GM21423 (cell line): ENCODE measurements around the gene BMP8A.

Experiments
- ATAC-seq: cut with Tn5 transposase; IDR thresholded peaks from one replicate; pipeline ENCODE4 v1.9.1; 2021; ENCODE audit warnings: mild to moderate bottlenecking, moderate library complexity; ENCODE audit not compliant: unreplicated experiment

Gene BMP8A

GRCh38 chr1:39567302-39567701 lies 75.9 kb downstream of the BMP8A start:
- ATAC-seq = no peak

GRCh38 chr1:39568208-39568607 lies 76.8 kb downstream of the BMP8A start:
- no peak for ATAC-seq

DNA sequence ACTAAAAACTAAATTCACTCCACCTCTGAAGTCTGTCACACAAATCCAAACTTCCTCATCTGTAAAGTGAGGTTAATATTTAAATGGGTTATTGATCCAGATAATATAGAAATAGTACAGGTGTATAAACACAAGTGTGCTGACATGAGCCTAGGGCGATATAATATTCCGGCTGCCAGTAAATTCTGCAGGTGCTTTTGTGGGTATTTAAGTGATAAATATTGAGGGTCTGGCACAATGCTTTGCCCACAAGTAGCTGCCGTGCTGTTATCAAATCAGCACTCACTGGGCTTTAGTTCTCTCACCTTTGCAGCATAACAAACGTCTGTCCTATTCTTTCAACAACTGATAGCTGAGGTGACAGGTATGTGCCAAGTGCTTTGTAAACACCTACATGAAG lies 77.6 kb downstream of the BMP8A start:
- ATAC-seq = no peak

DNA sequence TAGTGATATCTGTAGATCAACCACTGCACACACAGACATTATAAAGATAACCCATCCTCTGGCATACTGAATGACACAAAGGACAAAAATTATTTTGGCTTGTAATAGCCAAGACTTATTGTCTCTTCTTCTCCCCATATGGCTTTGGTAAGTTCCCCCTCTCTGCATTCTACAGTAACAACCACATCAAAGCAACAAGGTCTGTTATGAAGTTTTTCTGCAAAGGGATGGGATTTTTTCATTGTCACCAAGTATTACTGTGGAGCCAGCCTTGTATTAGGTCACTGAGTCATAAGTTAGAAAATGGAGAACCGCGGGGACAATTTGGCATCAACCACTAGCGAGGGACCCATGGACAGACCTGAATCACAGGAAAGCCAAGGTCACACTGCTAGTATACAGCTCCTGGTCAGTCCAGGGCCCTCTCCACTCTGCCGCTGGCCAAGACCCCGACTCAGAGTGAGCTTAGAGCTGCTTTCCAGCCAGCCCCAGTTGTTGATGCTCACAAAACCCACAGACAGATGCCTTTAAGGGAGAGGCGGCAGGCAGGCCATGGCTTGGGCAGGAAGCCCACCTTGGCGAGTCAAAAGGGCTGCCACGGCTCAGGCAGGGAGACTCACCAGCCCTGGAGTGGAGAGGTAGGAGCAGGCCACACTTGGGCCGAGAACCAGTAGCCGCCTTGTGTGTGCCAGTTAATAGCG lies 79.2 kb downstream of the BMP8A start:
- no peak for ATAC-seq

- ATAC-seq = no peak
These were observed 79.7 kb downstream of the BMP8A start for GRCh38 chr1:39571178-39571483.

- ATAC-seq = no peak
These were observed 81.1 kb downstream of the BMP8A start for GRCh38 chr1:39572379-39573096.

DNA sequence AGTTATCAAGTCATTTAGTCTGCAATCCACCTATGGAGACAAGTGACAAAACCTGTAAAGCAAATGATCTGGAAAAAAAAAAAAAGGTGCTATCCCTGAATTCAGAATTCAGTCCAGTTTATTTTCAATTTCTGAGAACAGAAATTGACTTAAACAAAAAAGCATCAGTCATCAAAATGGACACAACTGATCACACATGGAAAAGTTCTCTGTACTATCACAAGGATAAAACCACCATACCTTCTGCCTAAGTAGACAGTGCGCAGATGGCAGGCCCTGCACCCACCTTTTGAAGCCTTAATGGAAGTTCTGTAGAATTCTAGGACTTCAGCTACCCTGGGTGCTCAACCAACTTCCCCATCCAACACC lies 81.6 kb downstream of the BMP8A start:
- ATAC-seq = no peak

DNA sequence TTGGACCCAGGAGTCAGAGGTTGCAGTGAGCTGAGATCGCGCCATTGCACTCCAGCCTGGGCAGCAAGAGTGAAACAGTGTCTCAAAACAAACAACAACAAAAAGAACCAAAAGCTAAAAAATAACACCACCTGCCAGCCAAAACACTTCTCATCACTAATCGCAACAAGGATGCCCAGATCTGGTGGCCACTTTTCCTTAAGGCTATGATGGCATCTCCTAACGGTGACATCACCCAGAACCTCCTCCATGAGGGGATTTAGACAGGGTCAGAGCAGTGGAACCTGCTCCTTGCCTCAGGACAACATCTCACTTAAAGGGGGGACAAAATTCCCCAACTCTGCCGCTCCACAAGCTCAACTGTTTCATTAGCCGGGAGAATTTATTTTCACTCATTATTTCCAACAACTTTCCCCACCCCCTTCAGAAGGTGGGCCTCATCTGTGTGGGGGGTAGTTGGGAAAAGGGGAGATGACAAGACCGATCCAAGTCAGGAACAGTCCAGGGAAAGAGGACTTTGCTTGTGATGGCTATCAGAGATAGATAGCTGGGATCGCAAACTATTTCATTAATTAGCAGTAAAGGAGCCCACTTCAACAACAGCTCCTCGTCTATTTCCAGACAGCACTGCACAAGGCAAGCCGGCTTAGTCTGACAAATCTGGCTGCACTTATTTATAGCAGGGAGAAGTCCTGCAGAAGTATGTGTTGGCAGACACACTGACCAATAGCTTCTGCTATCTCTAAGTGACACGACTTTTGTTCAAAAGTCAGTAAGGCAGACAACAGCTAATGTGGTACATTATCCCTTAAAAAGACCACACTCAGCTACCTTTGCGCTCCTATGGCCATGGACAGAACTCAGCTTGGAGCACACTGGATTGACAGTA lies 82.5 kb downstream of the BMP8A start:
- ATAC-seq = no peak

DNA sequence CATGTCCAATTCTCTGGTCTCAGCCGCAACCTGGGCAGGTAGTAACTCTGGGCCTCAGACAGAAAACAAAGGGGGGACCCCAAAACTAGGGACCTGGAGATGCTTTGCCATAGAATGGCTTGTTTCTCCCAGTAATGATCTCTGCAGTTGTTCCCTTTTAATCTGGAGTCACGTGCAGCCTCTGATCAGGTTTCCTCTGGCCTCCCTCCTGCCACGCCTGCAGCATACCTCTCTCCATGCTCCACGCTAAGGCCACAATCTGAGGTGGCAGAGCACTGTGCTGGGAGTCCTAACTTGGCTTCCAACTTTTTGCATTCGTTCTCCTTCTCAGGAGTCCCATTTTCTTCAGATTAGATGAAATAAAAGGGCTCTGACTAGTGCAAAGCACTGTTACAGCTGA lies 83.2 kb downstream of the BMP8A start:
- no peak for ATAC-seq
